ENCODE results near the gene CENPI.
"Not testable (repeated sequence)": the region's sequence is repeated elsewhere in the genome, so short reads cannot be mapped to it uniquely, and the experiment has no call there.

The CENPI gene, protein sequence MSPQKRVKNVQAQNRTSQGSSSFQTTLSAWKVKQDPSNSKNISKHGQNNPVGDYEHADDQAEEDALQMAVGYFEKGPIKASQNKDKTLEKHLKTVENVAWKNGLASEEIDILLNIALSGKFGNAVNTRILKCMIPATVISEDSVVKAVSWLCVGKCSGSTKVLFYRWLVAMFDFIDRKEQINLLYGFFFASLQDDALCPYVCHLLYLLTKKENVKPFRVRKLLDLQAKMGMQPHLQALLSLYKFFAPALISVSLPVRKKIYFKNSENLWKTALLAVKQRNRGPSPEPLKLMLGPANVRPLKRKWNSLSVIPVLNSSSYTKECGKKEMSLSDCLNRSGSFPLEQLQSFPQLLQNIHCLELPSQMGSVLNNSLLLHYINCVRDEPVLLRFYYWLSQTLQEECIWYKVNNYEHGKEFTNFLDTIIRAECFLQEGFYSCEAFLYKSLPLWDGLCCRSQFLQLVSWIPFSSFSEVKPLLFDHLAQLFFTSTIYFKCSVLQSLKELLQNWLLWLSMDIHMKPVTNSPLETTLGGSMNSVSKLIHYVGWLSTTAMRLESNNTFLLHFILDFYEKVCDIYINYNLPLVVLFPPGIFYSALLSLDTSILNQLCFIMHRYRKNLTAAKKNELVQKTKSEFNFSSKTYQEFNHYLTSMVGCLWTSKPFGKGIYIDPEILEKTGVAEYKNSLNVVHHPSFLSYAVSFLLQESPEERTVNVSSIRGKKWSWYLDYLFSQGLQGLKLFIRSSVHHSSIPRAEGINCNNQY

DNA sequence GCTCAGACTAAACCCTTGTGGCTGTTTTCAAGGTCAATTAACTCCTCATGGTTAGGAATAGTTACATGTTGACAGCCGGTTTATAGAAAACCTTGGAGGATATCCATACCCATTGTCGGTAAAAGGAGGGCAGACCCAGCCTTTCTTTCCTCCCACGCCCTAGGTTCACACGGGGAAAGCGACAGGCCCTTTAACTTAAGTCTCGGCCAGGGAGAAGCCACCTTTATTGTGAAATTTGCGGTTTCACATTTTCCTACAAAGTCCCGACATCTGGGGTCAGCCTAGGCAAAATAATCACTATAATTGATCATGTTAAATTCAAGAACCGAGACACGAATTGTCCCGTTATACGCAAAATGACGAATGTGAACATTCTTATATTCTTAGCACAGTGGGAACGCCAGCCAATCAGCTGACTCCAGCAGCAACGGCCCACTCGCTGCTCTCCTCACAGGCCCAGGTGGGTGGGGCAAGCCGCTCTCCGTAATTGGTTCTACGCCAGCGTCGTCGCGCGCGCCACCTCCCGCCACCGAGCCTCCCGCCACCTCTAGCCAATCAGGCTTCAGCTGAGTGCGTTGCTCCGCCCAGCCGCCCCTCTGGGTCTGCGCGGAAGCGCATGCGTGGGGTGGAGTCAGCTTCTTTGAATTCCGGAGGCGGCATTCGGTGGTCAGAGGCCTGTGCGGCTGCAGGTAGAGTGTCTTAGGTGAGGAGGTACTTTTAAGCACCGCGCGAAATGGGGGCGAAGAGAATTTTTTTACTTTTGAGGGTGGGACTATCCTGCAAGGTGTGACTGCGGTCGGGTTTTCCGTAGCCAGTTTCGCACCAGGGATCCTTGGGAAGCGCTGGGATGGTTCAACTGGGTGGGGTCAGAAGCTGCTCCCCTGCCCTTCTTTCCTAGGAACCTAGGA is at the start of gene CENPI:
Gene CENPI (plus strand): TSS at position 659 of the 908 bp plus-strand sequence. CDS start 2,867 bp downstream, outside the sequence.
- ATAC-seq: peak; percentile 100
- H3K36me3 Mint-ChIP-seq (ENCODE audit: low read depth): peaks cover 9% of the 10 kb centered on the region

DNA sequence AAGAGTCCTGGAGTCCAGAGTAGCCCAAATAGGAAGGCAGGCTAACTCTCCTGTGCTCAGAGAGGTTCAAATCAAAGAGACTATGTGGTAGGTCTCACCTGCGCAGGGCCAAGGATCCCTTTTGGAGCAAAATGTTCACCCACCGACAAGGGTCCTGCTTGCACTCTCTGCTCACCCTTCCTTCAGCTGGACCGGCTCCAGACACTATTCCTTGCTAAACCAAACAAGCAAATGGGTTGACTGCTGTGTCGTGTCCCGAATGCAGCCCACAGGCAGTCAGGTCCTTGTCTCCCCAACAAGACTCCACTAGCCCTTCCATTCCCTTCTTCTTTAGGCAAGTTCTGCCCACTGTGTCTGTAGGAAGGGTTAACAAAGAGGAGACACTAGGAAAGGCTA is 46.9 kb upstream of the CENPI start:
- Mint-ChIP-seq H3K36me3 (ENCODE audit: low read depth) (peaks cover 7% of the 10 kb centered on the region), H3K4me1 (peaks cover 18% of the 10 kb centered on the region)

More for the DNA sequence above, at the start of gene CENPI:
- Mint-ChIP-seq H3K4me1 (peaks cover 25% of the 10 kb centered on the region), H3K27ac (peak within 1 kb of the TSS; percentile 85), H3K9me3 (no peaks in the 10 kb centered on the region), H3K27me3 (no peaks in the 10 kb centered on the region), H3K4me3 (peak within 1 kb of the TSS; percentile 89)
- peak; percentile 90 for DNase-seq

DNA sequence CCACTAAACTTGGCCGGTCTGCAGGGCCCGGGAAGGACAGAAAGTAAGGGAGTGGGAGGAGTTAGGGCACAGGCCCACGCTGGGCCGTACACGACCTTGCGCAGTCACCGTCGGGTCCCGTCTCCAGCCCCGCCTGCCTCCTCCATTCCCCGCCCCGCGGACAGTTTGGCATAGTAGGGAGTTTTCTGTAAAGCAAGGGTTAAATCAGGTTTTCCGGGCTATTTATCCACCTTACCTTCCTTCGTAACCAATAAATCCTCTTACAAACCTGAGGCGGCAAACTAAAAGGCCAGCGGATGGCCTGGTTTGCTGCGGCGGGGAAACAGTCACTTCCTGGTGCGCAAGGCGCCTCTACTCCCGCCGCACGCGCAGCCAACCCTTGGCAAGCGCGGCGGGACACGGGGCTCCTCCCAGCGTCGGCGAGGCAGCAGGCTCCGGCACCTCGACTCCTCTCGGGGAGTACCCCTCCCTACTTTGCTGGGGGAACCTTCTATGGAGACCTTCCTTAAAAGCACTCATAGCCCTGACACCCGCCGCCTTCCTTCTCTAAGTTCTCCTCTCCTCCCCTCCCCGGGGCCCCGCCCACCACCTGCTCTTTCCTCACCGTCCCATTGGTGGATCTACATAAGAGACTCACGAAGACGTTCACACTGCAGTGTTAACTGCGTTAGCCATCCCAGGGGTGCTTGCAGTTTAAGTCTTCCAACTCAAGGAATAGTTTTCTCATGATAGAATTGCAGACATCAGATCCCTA is 46.3 kb upstream of the CENPI start, which contains the start of gene TRMT2B:
Gene TRMT2B (minus strand): TSS at position 563 of the 754 bp plus-strand sequence. CDS start 9,822 bp downstream, outside the sequence.
- Mint-ChIP-seq H3K36me3 (ENCODE audit: low read depth) (peaks cover 7% of the 10 kb centered on the region), H3K27ac (peak within 1 kb of the TSS; percentile 95), H3K4me1 (peaks cover 20% of the 10 kb centered on the region), H3K4me3 (peak within 1 kb of the TSS; percentile 87), H3K27me3 (no peaks in the 10 kb centered on the region), H3K9me3 (no peaks in the 10 kb centered on the region)
- DNase-seq (peak; percentile 77), ATAC-seq (peak; percentile 94)

More for the DNA sequence above, 46.9 kb upstream of the CENPI start:
- ATAC-seq: no peak
- Mint-ChIP-seq H3K27me3 (no peaks in the 10 kb centered on the region), H3K27ac (peak overlapping the region; percentile 95), H3K4me3 (peak overlapping the region; percentile 87), H3K9me3 (no peaks in the 10 kb centered on the region)
- DNase-seq: no peak

DNA sequence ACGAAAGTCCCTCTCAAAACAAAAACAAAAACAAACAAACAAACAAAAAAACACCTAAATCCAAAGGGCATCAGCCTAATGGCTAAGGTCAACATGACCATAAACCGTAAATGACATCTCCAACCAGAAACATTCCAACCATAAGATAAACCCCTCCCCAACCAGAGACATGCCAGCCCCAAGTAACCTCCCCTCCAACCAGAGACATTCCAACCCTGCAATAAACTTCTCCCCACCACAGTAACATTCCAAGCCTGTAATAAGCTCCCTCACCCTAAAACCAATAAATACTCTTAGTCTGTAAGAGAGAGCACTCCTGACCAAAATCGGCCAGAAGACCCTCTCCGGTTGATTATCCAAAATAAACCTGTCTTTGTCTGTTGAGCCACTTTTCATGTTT is 41.5 kb upstream of the CENPI start:
- not testable (repeated sequence) for H3K27ac Mint-ChIP-seq; H3K4me3 Mint-ChIP-seq; ATAC-seq; H3K9me3 Mint-ChIP-seq; DNase-seq; H3K36me3 Mint-ChIP-seq (ENCODE audit: low read depth); H3K27me3 Mint-ChIP-seq
- H3K4me1 Mint-ChIP-seq: peaks cover 15% of the 10 kb centered on the region

DNA sequence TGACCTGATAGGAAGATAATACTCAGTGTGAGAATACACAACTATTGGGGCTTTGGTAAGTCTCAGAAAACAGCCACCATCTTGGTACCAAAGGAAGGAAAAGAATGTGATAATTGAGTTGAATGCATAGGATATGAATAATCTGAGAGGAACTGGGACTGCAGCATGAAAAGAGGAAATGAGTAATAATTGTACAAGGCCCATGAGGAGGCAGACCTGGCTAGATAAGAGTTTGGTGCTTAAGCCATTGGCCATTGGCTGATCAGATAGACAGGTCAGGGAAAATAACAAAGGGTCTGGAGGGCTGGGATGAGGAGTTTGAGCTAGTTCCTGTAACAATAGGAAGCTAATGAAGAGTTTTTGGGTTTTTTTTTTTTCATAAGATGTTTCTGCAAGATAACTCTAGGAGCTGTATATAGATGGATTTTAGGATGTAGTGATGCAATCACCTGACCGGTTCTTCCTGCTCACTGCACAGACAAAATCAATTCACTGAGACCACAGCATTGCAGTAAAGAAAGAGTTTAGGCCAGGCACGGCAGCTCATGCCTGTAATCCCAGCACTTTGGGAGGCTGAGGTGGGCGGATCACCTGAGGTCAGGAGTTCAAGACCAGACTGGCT is 40.8 kb upstream of the CENPI start:
- H3K4me1 Mint-ChIP-seq: peaks cover 12% of the 10 kb centered on the region
- no peaks in the 10 kb centered on the region for H3K27me3 Mint-ChIP-seq
- peak overlapping the region; percentile 60 for H3K27ac Mint-ChIP-seq
- no peak for ATAC-seq
- no peaks in the 10 kb centered on the region for H3K9me3 Mint-ChIP-seq
- no peak overlapping the region for H3K4me3 Mint-ChIP-seq
- H3K36me3 Mint-ChIP-seq (ENCODE audit: low read depth): no peaks in the 10 kb centered on the region
- no peak for DNase-seq

DNA sequence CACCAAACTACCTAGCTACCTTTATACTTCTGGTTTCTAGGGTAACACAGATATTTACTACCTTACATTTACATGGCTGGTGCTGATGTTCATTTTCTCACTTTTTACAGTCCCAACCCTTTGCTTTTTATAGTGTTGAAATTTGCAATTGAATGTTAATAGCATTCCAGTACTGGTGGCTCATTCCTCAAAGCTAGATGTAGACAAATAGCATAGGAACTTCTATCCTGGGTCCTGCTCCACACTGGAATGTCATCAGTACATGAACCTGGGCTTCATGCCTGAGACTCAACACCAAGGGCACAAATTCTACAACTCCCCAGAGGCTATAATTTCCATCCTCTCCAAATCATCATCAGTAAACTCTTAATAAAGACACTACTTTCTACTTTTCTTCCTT is 35.8 kb upstream of the CENPI start:
- Mint-ChIP-seq H3K27me3 (no peaks in the 10 kb centered on the region), H3K4me1 (peaks cover 5% of the 10 kb centered on the region), H3K9me3 (no peaks in the 10 kb centered on the region), H3K27ac (no peak overlapping the region), H3K36me3 (ENCODE audit: low read depth) (no peaks in the 10 kb centered on the region), H3K4me3 (no peak overlapping the region)
- DNase-seq: no peak
- ATAC-seq: no peak

DNA sequence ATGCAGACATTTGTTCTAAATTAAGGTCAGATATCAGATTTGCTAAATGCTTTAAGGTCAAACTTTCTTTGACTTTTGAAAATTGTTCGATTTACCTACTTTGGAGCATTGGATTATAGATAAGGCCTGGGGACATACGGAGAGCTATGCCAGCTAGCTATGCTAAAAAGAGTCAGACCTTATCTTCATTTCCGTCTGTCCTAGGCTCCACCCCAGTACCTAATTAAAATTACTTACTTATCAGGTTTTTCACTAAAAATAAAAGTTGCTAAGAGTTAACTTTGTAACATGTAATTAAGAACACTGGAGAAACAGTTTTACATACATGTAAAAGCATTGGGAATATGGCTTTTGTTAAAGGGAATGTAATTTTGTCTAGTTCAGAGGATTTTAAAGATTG is 26.4 kb upstream of the CENPI start:
- H3K4me1 Mint-ChIP-seq: no peaks in the 10 kb centered on the region
- no peak for ATAC-seq
- no peaks in the 10 kb centered on the region for H3K27me3 Mint-ChIP-seq
- no peak overlapping the region for H3K4me3 Mint-ChIP-seq
- no peaks in the 10 kb centered on the region for H3K36me3 Mint-ChIP-seq (ENCODE audit: low read depth)
- no peak for DNase-seq
- no peaks in the 10 kb centered on the region for H3K9me3 Mint-ChIP-seq
- H3K27ac Mint-ChIP-seq: no peak overlapping the region

DNA sequence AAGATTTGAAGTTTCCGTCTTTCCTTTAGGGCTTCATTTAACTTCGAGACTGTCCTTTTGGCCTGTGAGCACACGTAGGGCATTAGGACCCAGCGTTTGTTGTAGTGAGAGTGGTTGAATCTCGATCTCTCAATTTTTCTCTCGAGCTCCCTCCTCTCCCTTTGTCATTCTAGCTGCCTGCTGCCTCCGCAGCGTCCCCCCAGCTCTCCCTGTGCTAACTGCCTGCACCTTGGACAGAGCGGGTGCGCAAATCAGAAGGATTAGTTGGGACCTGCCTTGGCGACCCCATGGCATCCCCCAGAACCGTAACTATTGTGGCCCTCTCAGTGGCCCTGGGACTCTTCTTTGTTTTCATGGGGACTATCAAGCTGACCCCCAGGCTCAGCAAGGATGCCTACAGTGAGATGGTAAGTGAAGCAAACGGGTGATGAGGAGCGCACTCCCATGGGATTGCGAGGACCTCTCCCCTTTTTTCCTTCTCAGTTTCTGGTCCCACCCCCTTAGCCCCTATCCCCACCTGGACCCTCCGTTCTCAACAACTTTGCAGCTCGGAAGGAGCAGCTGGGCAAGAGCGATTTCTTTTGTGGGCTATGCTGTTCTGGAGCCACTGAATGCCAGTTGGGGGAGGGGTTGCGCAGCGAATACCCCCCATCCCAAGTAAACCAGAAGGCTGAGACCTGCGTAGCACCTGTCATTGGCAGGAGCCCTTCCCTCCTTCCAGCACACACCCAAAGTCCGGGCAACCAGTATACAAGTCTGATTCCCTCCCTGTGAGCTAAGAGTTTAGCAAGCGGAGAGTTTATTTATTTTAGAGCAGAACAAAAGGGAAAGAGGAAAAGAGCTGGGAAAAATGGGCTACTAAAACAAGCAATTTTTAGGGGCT is 19.0 kb upstream of the CENPI start, which contains the start of gene TMEM35A:
Gene TMEM35A (plus strand): TSS at position 164 of the 883 bp plus-strand sequence. CDS start 124 bp downstream, at position 288.
- Mint-ChIP-seq H3K36me3 (ENCODE audit: low read depth) (no peaks in the 10 kb centered on the region), H3K27ac (no peak within 1 kb of the TSS), H3K4me1 (peaks cover 3% of the 10 kb centered on the region), H3K27me3 (peaks cover 11% of the 10 kb centered on the region), H3K9me3 (no peaks in the 10 kb centered on the region), H3K4me3 (peak within 1 kb of the TSS; percentile 17)
- DNase-seq: no peak
- ATAC-seq: no peak

DNA sequence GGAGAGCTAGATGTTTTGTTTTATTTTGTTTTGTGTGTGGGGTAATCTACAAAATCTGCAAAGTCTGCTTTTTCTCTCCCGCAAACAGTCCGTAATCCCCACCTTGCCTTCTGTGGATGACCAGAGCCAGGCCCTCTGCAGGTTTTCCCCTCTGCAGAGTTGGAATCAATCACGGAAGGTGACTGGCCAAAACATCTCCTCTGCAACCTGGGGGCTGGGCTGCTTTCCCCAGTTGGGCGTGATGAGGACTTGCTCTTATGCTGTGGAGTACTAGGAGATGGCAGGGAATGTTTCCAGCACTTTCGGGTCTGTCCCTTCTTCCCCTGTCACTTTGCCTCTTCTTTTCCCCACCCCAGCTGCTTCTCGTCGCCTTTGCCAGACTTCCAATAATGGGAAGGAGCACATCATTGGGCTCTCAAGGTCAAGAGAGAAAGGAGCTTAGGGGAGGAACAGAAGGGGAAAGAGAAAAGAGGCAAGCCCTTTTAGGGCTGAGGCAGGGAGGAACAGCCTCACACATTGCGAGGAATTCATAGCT is 18.2 kb upstream of the CENPI start:
- H3K36me3 Mint-ChIP-seq (ENCODE audit: low read depth): no peaks in the 10 kb centered on the region
- DNase-seq: no peak
- peaks cover 3% of the 10 kb centered on the region for H3K4me1 Mint-ChIP-seq
- H3K4me3 Mint-ChIP-seq: no peak overlapping the region
- H3K27me3 Mint-ChIP-seq: peaks cover 11% of the 10 kb centered on the region
- no peaks in the 10 kb centered on the region for H3K9me3 Mint-ChIP-seq
- no peak for ATAC-seq
- H3K27ac Mint-ChIP-seq: no peak overlapping the region

DNA sequence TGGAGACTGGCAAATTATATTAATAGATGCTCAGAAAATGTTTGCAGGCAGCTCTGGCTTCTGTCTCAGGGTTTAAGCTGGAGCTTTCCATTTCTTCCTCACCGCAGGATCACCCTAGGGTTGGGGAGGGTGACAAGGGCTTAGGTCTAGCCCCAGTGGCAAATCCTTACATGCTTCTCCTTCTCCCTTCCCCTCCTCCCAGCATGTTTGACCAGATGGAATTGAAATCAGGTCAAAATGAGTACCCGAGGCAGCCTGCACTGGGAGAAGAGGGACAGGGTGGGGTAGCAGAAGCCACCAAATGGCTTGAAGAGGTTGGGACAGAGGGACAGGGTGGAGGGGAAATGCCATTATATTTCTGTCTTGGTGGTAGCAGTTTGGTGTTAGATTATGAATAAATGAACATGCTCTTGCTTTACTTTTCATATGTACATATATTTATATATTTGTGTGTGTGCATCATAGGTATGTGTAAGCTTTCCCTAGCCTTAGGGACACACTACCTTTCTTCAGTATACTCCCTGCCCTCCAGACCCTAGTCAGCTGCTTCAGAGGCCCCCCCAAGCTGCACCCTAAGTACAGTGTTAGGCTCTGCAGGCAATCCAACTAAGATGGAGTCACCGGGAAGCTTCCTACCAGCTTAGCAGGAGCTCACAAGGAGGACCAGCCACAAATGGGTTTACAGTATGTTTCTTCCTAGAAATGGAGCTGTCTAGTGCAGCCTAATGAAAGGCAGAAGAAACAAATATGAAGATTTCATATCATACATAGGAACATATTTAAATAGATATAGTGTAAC is 17.5 kb upstream of the CENPI start:
- no peaks in the 10 kb centered on the region for H3K9me3 Mint-ChIP-seq
- H3K4me3 Mint-ChIP-seq: no peak overlapping the region
- H3K36me3 Mint-ChIP-seq (ENCODE audit: low read depth): no peaks in the 10 kb centered on the region
- no peak overlapping the region for H3K27ac Mint-ChIP-seq
- H3K4me1 Mint-ChIP-seq: peaks cover 3% of the 10 kb centered on the region
- ATAC-seq: no peak
- H3K27me3 Mint-ChIP-seq: peaks cover 11% of the 10 kb centered on the region
- no peak for DNase-seq

DNA sequence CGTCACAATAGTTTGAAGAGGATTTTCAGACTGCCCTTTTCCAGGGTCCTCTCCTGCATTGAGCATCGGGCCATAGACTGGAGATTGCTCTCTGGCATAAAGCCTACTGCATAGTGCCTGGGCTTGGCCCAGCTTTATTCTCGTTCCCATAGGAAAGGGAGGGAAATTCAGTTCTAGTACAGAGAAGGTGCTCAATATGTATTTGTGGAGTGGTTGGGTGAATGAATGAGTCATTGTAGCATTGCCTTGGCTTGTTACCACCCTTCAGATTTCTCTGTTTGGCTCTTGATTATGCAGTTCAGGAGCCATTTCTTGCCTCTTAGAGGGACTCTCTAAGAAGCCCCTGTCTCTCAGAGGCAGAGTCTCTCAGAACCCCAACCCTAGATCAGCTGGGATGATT is 16.8 kb upstream of the CENPI start:
- peaks cover 11% of the 10 kb centered on the region for H3K27me3 Mint-ChIP-seq
- ATAC-seq: no peak
- no peaks in the 10 kb centered on the region for H3K36me3 Mint-ChIP-seq (ENCODE audit: low read depth)
- peaks cover 3% of the 10 kb centered on the region for H3K4me1 Mint-ChIP-seq
- no peak for DNase-seq
- H3K9me3 Mint-ChIP-seq: no peaks in the 10 kb centered on the region
- H3K27ac Mint-ChIP-seq: no peak overlapping the region
- no peak overlapping the region for H3K4me3 Mint-ChIP-seq

DNA sequence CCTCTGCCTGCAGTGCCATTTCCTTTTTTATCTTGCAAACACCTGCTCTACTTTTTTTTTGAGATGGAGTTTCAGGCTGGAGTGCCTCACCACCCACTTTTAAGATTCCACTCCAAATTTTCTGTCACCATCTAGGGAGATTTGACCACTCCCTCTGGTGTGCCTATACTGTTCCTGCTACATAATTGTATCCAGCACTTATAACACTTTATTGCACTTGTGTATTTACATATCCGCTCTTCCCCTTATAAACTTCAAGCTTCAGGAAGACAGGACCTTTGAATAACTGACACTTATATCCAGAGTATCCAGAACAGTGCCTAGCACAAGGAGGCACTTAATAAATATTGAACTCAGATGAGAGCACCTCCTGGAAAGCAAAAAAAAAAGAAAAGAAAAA is 6.2 kb upstream of the CENPI start:
- Mint-ChIP-seq H3K27ac (no peak overlapping the region), H3K27me3 (no peaks in the 10 kb centered on the region), H3K4me1 (peaks cover 2% of the 10 kb centered on the region), H3K4me3 (no peak overlapping the region), H3K36me3 (ENCODE audit: low read depth) (no peaks in the 10 kb centered on the region), H3K9me3 (no peaks in the 10 kb centered on the region)
- DNase-seq (no peak), ATAC-seq (no peak)

All from activated naive CD8-positive, alpha-beta T cell treated with anti-CD3 and anti-CD28 coated beads, Interleukin-2, amount 50 U/mL, for 24 hours (primary cell).